NOMO-1 treated with DMSO at 0.1 percent for 48 hours (cell line): ENCODE data around the gene SFTPA2.
"Not testable (repeated sequence)": the region's sequence is repeated elsewhere in the genome, so short reads cannot be mapped to it uniquely, and the experiment has no call there.

Experiments
- DNase-seq: peaks from one replicate; lab custom pipeline; 2025; ENCODE audit not compliant: unreplicated experiment; lab: John Stamatoyannopoulos, UW

Gene SFTPA2

GRCh38 chr10:79559726-79560125 lies 481 bp downstream of the SFTPA2 start:
- DNase-seq = no peak

GRCh38 chr10:79556961-79557360 lies 3.2 kb downstream of the SFTPA2 start:
- DNase-seq = not testable (repeated sequence)

GRCh38 chr10:79555354-79556309 lies 4.6 kb downstream of the SFTPA2 start:
- no peak for DNase-seq

GRCh38 chr10:79552143-79552542 lies 8.1 kb downstream of the SFTPA2 start:
- no peak for DNase-seq

- peak; percentile 2 for DNase-seq
Measured at GRCh38 chr10:79547973-79548372, 12.2 kb downstream of the SFTPA2 start.

- DNase-seq = not testable (repeated sequence)
Measured at GRCh38 chr10:79547128-79547527, 13.1 kb downstream of the SFTPA2 start.

GRCh38 chr10:79544926-79545659 lies 15.1 kb downstream of the SFTPA2 start:
- not testable (repeated sequence) for DNase-seq

GRCh38 chr10:79544408-79544807 lies 15.8 kb downstream of the SFTPA2 start:
- DNase-seq = not testable (repeated sequence)

- peak; percentile 46 for DNase-seq
Measured at GRCh38 chr10:79542626-79543025, 17.6 kb downstream of the SFTPA2 start.

GRCh38 chr10:79540930-79541329 lies 19.3 kb downstream of the SFTPA2 start:
- DNase-seq = not testable (repeated sequence)

- DNase-seq = not testable (repeated sequence)
Measured at GRCh38 chr10:79538311-79538710, 21.9 kb downstream of the SFTPA2 start.

- DNase-seq = not testable (repeated sequence)
Measured at GRCh38 chr10:79533903-79534175, 26.4 kb downstream of the SFTPA2 start.

- not testable (repeated sequence) for DNase-seq
Measured at GRCh38 chr10:79533142-79533902, 26.9 kb downstream of the SFTPA2 start.

- DNase-seq = not testable (repeated sequence)
Measured at GRCh38 chr10:79528261-79528660, 31.9 kb downstream of the SFTPA2 start.

- DNase-seq = not testable (repeated sequence)
Measured at GRCh38 chr10:79525049-79525710, 35.0 kb downstream of the SFTPA2 start.

GRCh38 chr10:79523157-79523853 lies 36.9 kb downstream of the SFTPA2 start:
- not testable (repeated sequence) for DNase-seq

- DNase-seq = not testable (repeated sequence)
Measured at GRCh38 chr10:79522464-79522863, 37.7 kb downstream of the SFTPA2 start.

GRCh38 chr10:79521751-79522150 lies 38.5 kb downstream of the SFTPA2 start:
- not testable (repeated sequence) for DNase-seq

GRCh38 chr10:79517567-79517966 lies 42.6 kb downstream of the SFTPA2 start:
- DNase-seq = not testable (repeated sequence)
